Posterior cingulate gyrus (tissue), 11 donors: Measurements from ENCODE around the gene NTF4.
"Not testable (repeated sequence)": the region's sequence is repeated elsewhere in the genome, so short reads cannot be mapped to it uniquely, and the experiment has no call there.

Experiments used
- DNase-seq, 10 donors: peaks; one replicate each; pipeline versions ENCODE4 v3.0.0 to v3.0.0-alpha.2; 2020 to 2021; ENCODE audit warnings: mixed read lengths in 3 of 10
- intact Hi-C: fragments of 100-400 bp; cut with DNase I; formaldehyde crosslinking; loops from one replicate; pipeline ENCODE4 v1.15.1; 2023

The NTF4 gene

DNA sequence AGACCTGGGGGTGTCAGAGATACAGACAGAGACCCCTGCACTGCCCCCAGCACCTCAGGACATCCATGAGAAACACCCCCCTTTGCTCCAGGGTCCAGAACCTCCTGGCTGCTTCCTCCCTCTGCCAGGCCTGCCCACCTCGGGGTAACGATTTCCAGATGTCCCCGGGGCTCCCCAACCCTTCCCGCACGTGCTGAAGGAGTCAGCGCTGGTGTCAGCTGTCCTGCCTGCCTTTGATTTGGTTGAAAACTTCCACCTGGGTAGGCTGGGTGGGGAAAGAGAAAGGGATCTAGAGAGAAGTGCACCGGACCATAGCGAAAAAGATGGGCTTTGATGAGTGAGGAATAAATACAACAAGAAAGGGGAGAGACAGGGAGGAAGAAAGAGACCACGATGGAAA lies 5.6 kb downstream of the NTF4 start:
- intact Hi-C loops, result no loop called here
- peak in 1 of 10 donors; percentile 22 for DNase-seq

DNA sequence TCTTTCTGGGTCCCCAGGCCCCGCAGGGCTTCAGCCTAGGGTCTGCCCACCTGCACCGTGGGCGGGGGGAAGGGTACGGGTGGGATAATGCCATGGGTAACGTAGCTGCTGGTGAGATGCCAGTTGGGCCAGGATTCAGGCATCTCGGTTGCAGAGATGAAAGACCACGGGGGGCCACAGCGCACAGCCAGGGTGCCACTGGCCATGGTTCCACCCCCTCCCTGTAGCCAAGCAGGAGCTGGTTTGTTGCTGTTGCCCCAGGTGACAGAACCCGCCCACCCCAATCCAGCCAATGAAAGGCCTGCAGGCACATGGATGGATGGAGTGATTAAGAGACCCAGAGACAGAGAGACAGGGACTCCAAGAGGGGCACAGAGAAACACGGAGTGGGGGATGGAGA lies 6.1 kb downstream of the NTF4 start:
- DNase-seq, result peak in 2 of 10 donors; percentile 21 to 63
- intact Hi-C loops, result no loop called here

DNA sequence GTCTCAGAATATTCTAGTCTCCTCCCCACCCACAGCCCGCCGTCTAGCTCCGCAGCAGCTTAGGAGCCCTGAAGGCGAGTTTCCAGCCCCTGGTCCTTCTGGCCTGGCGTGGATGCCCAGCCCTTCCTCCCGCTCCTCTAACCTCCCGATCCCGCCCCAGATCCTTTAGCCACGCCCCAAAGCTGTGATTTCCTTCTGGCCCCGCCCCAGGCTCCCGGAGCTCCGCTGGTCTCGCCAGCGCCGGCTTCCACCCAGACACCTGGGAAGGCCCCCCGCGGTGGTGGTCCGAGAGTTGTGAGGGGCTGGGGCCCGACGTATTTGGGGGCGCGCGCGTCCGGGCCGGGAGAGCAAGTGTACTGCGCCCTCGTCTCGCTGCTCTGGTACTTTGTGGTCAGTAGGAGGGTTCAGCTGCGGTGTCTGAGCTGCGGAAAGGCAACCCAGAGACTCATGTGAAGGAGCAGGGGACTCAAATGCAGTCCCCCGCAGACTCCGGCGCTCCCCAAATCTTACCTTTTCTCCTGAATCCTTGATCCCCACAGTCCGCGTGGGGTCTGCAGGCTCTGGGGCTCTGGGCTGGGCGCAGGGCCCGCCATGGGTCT lies 6.9 kb downstream of the NTF4 start, which contains the start of gene CGB7:
Gene CGB7 (minus strand): TSS at position 114 of the 599 bp plus-strand sequence. CDS start 2,374 bp downstream, outside the sequence.
- intact Hi-C loops, result no loop called here
- peak in 5 of 10 donors; percentile 8 to 87 (median 24) for DNase-seq

DNA sequence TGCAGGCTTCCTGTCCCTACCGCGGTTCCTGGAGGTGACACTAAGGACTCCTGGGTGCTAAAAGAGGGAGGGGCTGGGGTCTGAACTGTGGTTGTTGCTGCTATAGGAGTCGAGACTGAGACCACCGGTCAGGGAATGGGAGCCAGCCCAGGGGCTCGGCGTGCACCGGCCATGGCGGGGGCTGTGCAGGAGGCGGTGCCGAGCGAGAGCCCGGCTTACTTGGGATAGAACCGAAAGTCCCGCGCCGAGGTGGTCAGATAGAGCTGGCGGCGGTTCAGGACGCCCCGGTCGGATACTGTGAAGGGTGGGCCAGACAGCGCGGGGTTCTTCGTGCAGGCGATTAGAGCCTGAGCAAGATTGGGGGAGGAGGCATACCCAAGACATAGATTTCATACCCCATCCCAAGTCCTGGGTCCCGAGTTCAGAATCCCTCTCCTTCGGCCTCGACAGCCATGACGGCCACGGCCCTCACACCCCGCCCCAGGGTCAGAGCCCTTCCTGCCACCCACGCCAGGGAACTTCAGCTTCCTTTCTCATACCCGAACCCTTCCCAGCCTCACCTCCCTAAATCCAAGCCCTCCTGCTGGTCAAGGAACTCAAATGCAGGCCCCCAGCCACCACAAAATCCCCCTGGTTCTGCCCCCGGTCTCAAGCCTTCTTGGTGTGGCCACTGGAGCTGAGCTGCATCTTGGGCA lies 7.6 kb downstream of the NTF4 start:
- DNase-seq, result peak in 2 of 10 donors; percentile 60 to 67
- intact Hi-C loops, result not testable (repeated sequence)

DNA sequence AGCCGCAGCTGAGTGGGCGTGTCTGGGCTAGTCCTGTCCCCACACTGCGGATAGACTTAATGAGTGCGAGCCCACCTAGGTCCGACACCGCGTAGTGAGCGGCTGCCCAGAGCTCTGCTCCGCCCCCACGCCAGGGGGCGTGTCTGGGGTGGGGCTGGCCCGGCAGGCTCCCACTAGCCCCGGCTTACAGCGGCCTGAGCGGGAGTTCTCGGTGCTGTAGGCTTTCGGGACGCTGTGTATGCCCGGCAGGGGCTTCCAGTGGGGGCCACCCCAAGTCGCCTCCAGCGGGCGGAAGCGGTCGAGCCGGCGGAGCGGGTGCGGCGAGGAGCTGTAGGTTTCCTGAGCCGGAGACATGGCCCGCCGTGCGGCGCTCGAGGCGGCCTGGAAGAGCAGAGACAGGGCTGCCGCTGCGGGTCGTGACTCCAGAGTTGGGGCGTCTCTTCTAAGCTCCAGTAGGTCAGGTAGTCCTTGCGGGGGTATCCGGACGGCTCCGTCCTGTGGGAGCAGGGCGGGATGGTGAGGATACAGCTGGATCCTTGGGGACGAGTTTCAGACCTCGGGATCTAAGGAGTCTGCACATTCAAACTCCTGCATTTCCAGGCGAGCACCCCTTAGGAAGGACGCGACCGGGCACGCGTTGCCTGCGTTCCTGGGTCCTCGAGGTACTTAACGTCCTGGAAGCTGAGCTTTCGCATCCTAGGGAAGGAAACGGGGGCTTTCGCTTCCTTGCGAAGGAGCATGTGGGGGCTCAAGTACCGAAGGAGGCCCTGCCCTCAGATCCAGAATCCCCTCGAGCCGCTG lies 8.3 kb downstream of the NTF4 start:
- DNase-seq, result peak in 6 of 10 donors; percentile 10 to 88 (median 52)
- intact Hi-C loops, result no loop called here

DNA sequence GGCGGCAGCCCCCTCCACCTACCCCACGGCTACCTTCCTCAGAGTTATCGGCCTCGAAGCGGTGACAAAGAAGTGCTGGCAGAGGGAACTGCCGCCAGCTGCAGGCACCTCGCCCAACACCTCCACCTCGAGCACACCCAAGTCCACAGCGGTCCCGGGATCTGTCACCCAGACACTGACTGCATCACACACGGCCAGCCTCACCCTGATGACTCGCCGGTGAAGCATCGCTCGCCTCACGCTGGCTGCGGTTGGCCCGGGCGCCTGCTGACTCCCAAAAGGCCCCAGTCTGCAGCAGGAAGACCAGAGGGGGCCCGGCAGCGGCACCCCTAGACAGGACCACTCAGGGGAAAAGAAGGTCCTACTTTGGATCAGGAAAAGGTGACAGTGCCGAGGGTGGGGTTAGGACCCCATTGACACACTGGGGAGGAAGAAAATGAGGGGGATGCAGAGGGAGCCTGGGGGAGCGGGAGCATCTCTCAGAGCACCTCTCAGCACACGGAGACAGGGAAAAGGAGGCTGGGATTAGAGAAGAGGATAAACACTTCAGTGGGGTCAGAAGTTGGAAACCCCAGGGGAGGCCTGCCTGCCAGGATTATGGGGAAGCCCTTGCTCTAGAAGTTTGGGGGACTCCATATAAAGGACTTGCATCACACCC lies 14.1 kb downstream of the NTF4 start:
- peak in 2 of 10 donors; percentile 68 to 80 for DNase-seq
- intact Hi-C loops, result not testable (repeated sequence)

DNA sequence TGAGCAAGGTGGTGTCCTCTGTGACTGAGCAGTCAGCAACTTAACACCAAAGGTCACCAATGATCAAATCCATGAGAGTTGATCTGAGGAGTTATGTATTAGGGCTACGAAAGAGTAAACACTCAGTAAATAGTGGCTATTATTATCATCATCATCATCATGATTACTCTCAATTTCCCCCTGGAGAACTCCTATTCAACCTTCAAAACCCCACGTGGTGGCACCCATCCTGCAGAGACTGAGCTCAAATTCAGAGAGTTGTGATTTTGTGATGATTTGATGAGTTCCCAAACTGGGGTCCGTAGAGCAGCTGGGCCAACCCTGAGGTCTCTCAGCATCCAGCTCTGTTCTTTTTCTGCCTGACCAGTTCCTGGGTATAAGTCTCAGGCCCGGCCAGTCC lies 14.8 kb downstream of the NTF4 start:
- intact Hi-C loops, DNase-seq: not testable (repeated sequence)

DNA sequence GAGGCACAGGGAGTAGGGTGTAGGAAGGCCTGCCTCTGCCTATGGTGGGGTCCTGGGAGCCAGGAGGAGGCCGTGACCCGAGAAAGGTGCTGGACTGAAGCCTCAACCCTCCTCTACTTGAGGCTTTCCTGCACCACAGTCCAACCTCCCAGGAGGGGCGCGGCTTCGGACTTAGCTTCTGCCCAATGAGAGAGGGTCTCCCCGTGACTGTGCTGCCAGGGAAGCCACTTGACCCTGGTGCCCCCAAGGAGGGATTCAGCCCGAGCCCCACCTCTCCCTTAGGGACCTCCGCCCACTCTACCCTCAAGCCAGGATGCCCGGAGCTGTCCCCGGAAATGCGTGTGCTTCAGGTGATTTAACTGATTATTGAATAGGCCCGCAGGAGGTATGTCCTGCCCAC lies 15.6 kb downstream of the NTF4 start, which contains the start of gene CGB8:
Gene CGB8 (minus strand): TSS at position 101 of the 400 bp plus-strand sequence. CDS start 372 bp downstream, outside the sequence.
- intact Hi-C loops, result not testable (repeated sequence)
- peak in 1 of 10 donors; percentile 50 for DNase-seq

DNA sequence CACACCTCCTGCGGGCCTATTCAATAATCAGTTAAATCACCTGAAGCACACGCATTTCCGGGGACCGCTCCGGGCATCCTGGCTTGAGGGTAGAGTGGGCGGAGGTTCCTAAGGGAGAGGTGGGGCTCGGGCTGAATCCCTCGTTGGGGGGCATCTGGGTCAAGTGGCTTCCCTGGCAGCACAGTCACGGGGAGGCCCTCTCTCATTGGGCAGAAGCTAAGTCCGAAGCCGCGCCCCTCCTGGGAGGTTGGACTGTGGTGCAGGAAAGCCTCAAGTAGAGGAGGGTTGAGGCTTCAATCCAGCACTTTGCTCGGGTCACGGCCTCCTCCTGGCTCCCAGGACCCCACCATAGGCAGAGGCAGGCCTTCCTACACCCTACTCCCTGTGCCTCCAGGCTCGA lies 21.1 kb downstream of the NTF4 start, which contains the start of gene CGB5:
Gene CGB5 (plus strand): TSS at position 301 of the 400 bp plus-strand sequence. CDS start 362 bp downstream, outside the sequence.
- intact Hi-C loops, result not testable (repeated sequence)

DNA sequence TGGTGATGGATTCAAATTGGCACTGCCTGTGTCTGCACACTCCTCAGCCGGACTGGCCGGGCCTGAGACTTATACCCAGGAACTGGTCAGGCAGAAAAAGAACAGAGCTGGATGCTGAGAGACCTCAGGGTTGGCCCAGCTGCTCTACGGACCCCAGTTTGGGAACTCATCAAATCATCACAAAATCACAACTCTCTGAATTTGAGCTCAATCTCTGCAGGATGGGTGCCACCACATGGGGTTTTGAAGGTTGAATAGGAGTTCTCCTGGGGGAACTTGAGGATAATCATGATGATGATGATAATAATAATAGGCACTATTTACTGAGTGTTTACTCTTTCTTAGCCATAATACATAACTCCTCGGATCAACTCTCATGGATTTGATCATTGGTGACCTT lies 22.0 kb downstream of the NTF4 start:
- DNase-seq, intact Hi-C loops: not testable (repeated sequence)

More for the DNA sequence above, 21.1 kb downstream of the NTF4 start, which contains the start of gene CGB5:
- DNase-seq, result peak in 2 of 10 donors; percentile 53 to 77

DNA sequence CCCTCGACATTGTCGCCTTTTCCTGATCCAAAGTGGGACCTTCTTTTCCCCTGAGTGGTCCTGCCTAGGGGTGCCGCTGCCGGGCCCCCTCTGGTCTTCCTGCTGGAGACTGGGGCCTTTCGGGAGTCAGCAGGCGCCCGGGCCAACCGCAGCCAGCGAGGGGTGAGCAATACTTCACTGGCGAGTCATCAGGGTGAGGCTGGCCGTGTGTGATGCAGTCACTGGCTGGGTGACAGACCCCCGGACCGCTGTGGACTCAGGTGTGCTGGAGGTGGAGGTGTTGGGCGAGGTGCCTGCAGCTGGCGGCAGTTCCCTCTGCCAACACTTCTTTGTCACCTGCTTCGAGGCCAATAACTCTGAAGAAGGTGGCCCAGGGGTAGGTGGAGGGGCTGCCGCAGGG lies 22.4 kb downstream of the NTF4 start:
- peak in 2 of 10 donors; percentile 63 to 83 for DNase-seq
- intact Hi-C loops, result no loop called here

DNA sequence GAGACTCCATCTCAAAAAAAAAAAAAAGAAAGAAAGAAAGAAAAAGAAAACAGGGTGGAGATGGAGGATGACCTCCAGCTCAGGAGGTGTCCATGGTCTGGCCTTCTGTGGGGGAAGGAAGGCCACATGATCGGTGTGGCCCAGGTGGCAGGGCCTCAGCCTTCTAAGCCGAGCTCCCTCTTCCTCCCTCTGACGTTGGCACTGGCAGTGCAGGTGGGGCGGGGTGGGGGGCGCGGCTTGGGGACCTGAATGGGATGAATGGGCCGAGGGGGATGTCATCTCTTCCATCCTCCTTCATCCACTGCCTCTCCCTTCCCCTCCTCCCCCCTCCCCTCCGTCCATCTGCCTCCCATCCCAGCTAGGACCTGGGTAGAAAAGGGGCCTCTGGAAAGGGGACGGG lies 24.9 kb downstream of the NTF4 start:
- peak in 2 of 10 donors; percentile 55 to 61 for DNase-seq
- intact Hi-C loops, result not testable (repeated sequence)

DNA sequence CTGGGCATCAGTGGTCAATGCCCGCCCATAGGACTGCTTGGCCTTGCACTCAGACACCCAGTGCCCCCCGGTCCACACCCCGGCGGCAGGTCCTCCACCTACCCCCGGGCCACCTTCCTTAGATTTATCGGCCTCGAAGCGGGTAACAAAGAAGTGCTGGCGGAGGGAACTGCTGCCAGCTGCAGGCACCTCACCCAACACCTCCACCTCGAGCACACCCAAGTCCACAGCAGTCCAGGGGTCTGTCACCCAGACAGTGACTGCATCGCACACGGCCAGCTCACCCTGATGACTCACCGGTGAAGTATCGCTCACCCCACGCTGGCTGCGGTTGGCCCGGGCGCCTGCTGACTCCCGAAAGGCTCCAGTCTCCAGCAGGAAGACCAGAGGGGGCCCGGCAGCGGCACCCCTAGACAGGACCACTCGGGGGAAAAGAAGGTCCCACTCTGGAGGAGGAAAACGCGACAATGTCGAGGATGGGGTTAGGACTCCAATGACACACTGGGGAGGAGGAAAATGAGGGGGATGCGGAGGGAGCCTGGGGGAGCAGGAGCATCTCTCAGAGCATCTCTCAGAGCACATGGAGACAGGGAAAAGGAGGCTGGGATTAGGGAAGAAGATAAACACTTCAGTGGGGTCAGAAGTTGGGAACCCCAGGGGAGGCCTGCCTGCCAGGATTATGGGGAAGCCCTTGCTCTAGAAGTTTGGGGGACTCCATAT lies 25.9 kb downstream of the NTF4 start:
- peak in 2 of 10 donors; percentile 44 to 72 for DNase-seq
- intact Hi-C loops, result not testable (repeated sequence)

DNA sequence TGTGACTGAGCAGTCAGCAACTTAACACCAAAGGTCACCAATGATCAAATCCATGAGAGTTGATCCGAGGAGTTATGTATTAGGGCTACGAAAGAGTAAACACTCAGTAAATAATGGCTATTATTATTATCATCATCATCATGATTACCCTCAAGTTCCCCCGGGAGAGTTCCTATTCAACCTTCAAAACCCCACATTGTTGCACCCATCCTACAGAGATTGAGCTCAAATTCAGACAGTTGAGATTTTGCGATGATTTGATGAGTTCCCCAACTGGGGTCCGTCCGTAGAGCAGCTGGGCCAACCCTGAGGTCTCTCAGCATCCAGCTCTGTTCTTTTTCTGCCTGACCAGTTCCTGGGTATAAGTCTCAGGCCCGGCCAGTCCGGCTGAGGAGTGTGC lies 26.5 kb downstream of the NTF4 start:
- intact Hi-C loops, DNase-seq: not testable (repeated sequence)

DNA sequence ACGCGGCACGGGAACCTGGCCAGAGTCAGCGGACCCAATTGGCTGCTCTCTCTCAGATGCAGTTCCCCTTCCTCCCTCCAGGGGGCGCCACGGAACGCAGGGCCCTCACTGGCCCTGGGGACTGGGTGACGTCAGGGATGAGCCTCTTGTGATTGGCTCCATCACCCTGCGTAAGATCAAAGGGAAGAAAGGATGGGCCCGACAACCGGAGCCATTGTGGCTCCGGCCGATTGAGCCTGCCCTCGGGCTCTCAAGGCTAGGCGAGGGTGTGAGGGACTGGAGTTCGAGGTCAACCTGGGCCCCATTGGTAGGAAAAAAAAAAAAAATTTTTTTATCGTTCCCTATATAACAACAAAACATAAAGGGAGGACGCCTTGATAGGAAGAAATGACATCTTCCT lies 27.8 kb downstream of the NTF4 start, which contains the start of gene CGB1:
Gene CGB1 (minus strand): TSS at position 81 of the 400 bp plus-strand sequence. CDS start 184 bp downstream, outside the sequence.
- peak in 2 of 10 donors; percentile 33 to 45 for DNase-seq
- intact Hi-C loops, result not testable (repeated sequence)

DNA sequence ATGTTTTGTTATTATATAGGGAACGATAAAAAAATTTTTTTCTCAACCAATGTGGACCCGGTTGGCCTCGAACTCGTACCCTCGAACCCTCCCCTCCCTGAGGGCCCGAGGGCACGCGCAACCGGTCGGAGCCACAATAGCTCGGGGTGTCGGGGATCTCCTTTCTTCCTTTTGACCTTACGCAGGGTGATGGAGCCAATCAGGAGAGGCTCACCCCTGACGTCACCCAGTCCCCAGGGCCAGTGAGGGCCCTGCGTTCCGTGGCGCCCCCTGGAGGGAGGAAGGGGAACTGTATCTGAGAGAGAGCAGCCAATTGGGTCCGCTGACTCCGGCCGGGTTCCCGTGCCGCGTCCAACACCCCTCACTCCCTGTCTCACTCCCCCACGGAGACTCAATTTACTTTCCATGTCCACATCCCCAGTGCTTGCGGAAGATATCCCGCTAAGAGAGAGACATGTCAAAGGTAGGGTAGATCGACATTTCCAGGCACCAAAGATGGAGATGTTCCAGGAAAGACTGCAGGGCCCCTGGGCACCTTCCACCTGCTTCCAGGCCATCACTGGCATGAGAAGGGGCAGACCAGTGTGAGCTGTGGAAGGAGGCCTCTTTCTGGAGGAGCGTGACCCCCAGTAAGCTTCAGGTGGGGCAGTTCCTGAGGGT lies 32.8 kb downstream of the NTF4 start, which contains the start of gene CGB2:
Gene CGB2 (plus strand): TSS at position 249 of the 660 bp plus-strand sequence. CDS start 206 bp downstream, at position 455.
- DNase-seq, result peak in 1 of 10 donors; percentile 70
- intact Hi-C loops, result not testable (repeated sequence)

DNA sequence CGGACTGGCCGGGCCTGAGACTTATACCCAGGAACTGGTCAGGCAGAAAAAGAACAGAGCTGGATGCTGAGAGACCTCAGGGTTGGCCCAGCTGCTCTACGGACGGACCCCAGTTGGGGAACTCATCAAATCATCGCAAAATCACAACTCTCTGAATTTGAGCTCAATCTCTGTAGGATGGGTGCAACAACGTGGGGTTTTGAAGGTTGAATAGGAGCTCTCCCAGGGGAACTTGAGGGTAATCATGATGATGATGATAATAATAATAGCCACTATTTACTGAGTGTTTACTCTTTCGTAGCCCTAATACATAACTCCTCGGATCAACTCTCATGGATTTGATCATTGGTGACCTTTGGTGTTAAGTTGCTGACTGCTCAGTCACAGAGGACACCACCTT lies 34.3 kb downstream of the NTF4 start:
- intact Hi-C loops, result not testable (repeated sequence)
- DNase-seq, result peak in 1 of 10 donors; percentile 4

DNA sequence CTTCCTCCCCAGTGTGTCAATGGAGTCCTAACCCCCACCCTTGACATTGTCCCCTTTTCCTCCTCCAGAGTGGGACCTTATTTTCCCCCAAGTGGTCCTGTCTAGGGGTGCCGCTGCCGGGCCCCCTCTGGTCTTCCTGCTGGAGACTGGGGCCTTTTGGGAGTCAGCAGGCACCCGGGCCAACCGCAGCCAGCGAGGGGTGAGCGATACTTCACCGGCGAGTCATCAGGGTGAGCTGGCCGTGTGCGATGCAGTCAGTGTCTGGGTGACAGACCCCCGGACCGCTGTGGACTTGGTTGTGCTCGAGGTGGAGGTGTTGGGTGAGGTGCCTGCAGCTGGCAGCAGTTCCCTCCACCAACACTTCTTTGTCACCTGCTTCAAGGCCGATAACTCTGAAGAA lies 34.9 kb downstream of the NTF4 start:
- peak in 2 of 10 donors; percentile 25 to 65 for DNase-seq
- intact Hi-C loops, result not testable (repeated sequence)
